Stimulated activated naive CD8-positive, alpha-beta T cell treated with anti-CD3 and anti-CD28 coated beads, Interleukin-15, amount 100 ng/mL, for 72 hours (primary cell): ENCODE results near the gene NR3C1.

Experiments used
- ATAC-seq: fragments of 150-1000 bp; cut with Tn5 transposase; 2 replicates; pipeline ENCODE4 v1.10.0; 2021; ENCODE audit warnings: mild to moderate bottlenecking, moderate library complexity
- DNase-seq, 2 donors: peaks; one replicate each; pipeline ENCODE4 v3.0.0; 2021 to 2022
- H3K27ac Mint-ChIP-seq, 2 donors: one replicate each; pipeline ENCODE4 v1.8.0; 2022; ENCODE audit warnings: mild to moderate bottlenecking in 2 of 2, mixed read lengths in 2 of 2, moderate library complexity in 2 of 2
- H3K27me3 Mint-ChIP-seq: one replicate; pipeline ENCODE4 v1.8.0; 2022; ENCODE audit warnings: mixed read lengths
- H3K4me1 Mint-ChIP-seq: one replicate; pipeline ENCODE4 v1.8.0; 2022; ENCODE audit warnings: mild to moderate bottlenecking, mixed read lengths
- H3K4me3 Mint-ChIP-seq, 2 donors: one replicate each; pipeline ENCODE4 v1.8.0; 2022; ENCODE audit warnings: mild to moderate bottlenecking in 2 of 2, mixed read lengths in 2 of 2, moderate library complexity in 1 of 2
- H3K9me3 Mint-ChIP-seq, 2 donors: one replicate each; pipeline ENCODE4 v1.8.0; 2022; ENCODE audit warnings: mixed read lengths in 2 of 2

Gene NR3C1

GRCh38 chr5:143309661-143310431, 93.6 kb downstream of the NR3C1 start:
- DNase-seq: no peak

GRCh38 chr5:143308731-143309130, 94.8 kb downstream of the NR3C1 start:
- Mint-ChIP-seq H3K27me3 (no peaks in the 10 kb centered on the region), H3K4me1 (peaks cover 28% of the 10 kb centered on the region), H3K9me3 (peaks cover 0 to 13% of the 10 kb centered on the region in 2 donors), H3K27ac (no peak overlapping the region), H3K4me3 (no peak overlapping the region)
- ATAC-seq (no peak), DNase-seq (no peak)

More at GRCh38 chr5:143309661-143310431, 93.6 kb downstream of the NR3C1 start:
- Mint-ChIP-seq H3K27ac (peak overlapping the region; percentile 19 to 49), H3K27me3 (no peaks in the 10 kb centered on the region), H3K4me1 (peaks cover 36% of the 10 kb centered on the region), H3K4me3 (no peak overlapping the region), H3K9me3 (peaks cover 0 to 11% of the 10 kb centered on the region in 2 donors)
- no peak for ATAC-seq

GRCh38 chr5:143306040-143306439, 97.4 kb downstream of the NR3C1 start:
- Mint-ChIP-seq H3K27me3 (no peaks in the 10 kb centered on the region), H3K9me3 (peaks cover 0 to 13% of the 10 kb centered on the region in 2 donors), H3K27ac (no peak overlapping the region), H3K4me1 (peaks cover 19% of the 10 kb centered on the region), H3K4me3 (no peak overlapping the region)
- ATAC-seq (no peak), DNase-seq (no peak)

- H3K9me3 Mint-ChIP-seq: peaks cover 0 to 13% of the 10 kb centered on the region in 2 donors
- no peaks in the 10 kb centered on the region for H3K27me3 Mint-ChIP-seq
- H3K27ac Mint-ChIP-seq: no peak overlapping the region
- no peak overlapping the region for H3K4me3 Mint-ChIP-seq
- H3K4me1 Mint-ChIP-seq: peaks cover 15% of the 10 kb centered on the region
- DNase-seq (no peak), ATAC-seq (no peak)
Measured at GRCh38 chr5:143304836-143305475, 98.5 kb downstream of the NR3C1 start.

GRCh38 chr5:143302341-143303045, 101.0 kb downstream of the NR3C1 start:
- H3K4me1 Mint-ChIP-seq: peaks cover 8% of the 10 kb centered on the region
- no peak for DNase-seq
- H3K27me3 Mint-ChIP-seq: no peaks in the 10 kb centered on the region
- H3K27ac Mint-ChIP-seq: no peak overlapping the region
- no peak overlapping the region for H3K4me3 Mint-ChIP-seq
- ATAC-seq: no peak
- H3K9me3 Mint-ChIP-seq: peaks cover 0 to 9% of the 10 kb centered on the region in 2 donors

- no peak for DNase-seq
- Mint-ChIP-seq H3K9me3 (no peaks in the 10 kb centered on the region), H3K4me1 (no peaks in the 10 kb centered on the region), H3K27me3 (no peaks in the 10 kb centered on the region), H3K27ac (no peak overlapping the region), H3K4me3 (no peak overlapping the region)
- no peak for ATAC-seq
Measured at GRCh38 chr5:143297756-143298155, 105.7 kb downstream of the NR3C1 start.

- no peaks in the 10 kb centered on the region for H3K27me3 Mint-ChIP-seq
- H3K9me3 Mint-ChIP-seq: no peaks in the 10 kb centered on the region
- DNase-seq: no peak
- ATAC-seq: no peak
- H3K27ac Mint-ChIP-seq: no peak overlapping the region
- no peak overlapping the region for H3K4me3 Mint-ChIP-seq
- H3K4me1 Mint-ChIP-seq: no peaks in the 10 kb centered on the region
Measured at GRCh38 chr5:143290125-143290524, 113.4 kb downstream of the NR3C1 start.

GRCh38 chr5:143284521-143284920, 119.0 kb downstream of the NR3C1 start:
- Mint-ChIP-seq H3K9me3 (no peaks in the 10 kb centered on the region), H3K27ac (no peak overlapping the region), H3K4me3 (no peak overlapping the region), H3K27me3 (no peaks in the 10 kb centered on the region), H3K4me1 (no peaks in the 10 kb centered on the region)
- DNase-seq: no peak
- no peak for ATAC-seq

- H3K9me3 Mint-ChIP-seq: no peaks in the 10 kb centered on the region
- no peak overlapping the region for H3K4me3 Mint-ChIP-seq
- H3K27ac Mint-ChIP-seq: no peak overlapping the region
- no peaks in the 10 kb centered on the region for H3K4me1 Mint-ChIP-seq
- no peaks in the 10 kb centered on the region for H3K27me3 Mint-ChIP-seq
- DNase-seq (no peak), ATAC-seq (no peak)
Measured at GRCh38 chr5:143284002-143284401, 119.5 kb downstream of the NR3C1 start.

GRCh38 chr5:143281226-143281625, 122.3 kb downstream of the NR3C1 start:
- no peak for DNase-seq
- no peaks in the 10 kb centered on the region for H3K4me1 Mint-ChIP-seq
- no peaks in the 10 kb centered on the region for H3K27me3 Mint-ChIP-seq
- H3K9me3 Mint-ChIP-seq: no peaks in the 10 kb centered on the region
- ATAC-seq: no peak
- H3K27ac Mint-ChIP-seq: no peak overlapping the region
- no peak overlapping the region for H3K4me3 Mint-ChIP-seq

GRCh38 chr5:143279698-143280097, 123.8 kb downstream of the NR3C1 start:
- Mint-ChIP-seq H3K27ac (no peak overlapping the region), H3K9me3 (no peaks in the 10 kb centered on the region), H3K27me3 (no peaks in the 10 kb centered on the region), H3K4me1 (no peaks in the 10 kb centered on the region), H3K4me3 (no peak overlapping the region)
- DNase-seq (no peak), ATAC-seq (no peak)

GRCh38 chr5:143277536-143277935, 126.0 kb downstream of the NR3C1 start:
- Mint-ChIP-seq H3K9me3 (no peaks in the 10 kb centered on the region), H3K4me1 (no peaks in the 10 kb centered on the region), H3K27ac (peak overlapping the region in 1 of 2 donors; percentile 27), H3K27me3 (no peaks in the 10 kb centered on the region), H3K4me3 (no peak overlapping the region)
- ATAC-seq: no peak
- no peak for DNase-seq

GRCh38 chr5:143275512-143276363, 127.7 kb downstream of the NR3C1 start:
- ATAC-seq (no peak), DNase-seq (no peak)
- H3K9me3 Mint-ChIP-seq: no peaks in the 10 kb centered on the region
- H3K27me3 Mint-ChIP-seq: no peaks in the 10 kb centered on the region
- no peak overlapping the region for H3K27ac Mint-ChIP-seq
- H3K4me3 Mint-ChIP-seq: no peak overlapping the region
- no peaks in the 10 kb centered on the region for H3K4me1 Mint-ChIP-seq

GRCh38 chr5:143274952-143275351, 128.5 kb downstream of the NR3C1 start:
- H3K27ac Mint-ChIP-seq: peak overlapping the region in 1 of 2 donors; percentile 55

GRCh38 chr5:143271431-143271830, 132.1 kb downstream of the NR3C1 start:
- H3K4me3 Mint-ChIP-seq: no peak overlapping the region
- no peaks in the 10 kb centered on the region for H3K27me3 Mint-ChIP-seq
- ATAC-seq: no peak
- no peak for DNase-seq
- no peaks in the 10 kb centered on the region for H3K4me1 Mint-ChIP-seq
- no peak overlapping the region for H3K27ac Mint-ChIP-seq
- peaks cover 22 to 35% of the 10 kb centered on the region in 2 donors for H3K9me3 Mint-ChIP-seq

More at GRCh38 chr5:143274952-143275351, 128.5 kb downstream of the NR3C1 start:
- Mint-ChIP-seq H3K9me3 (peaks cover under 1 to 2% of the 10 kb centered on the region in 2 donors), H3K4me3 (no peak overlapping the region), H3K27me3 (no peaks in the 10 kb centered on the region), H3K4me1 (no peaks in the 10 kb centered on the region)
- ATAC-seq (no peak), DNase-seq (no peak)
